OCI-M2 (cell line): ENCODE data around the gene MAF.

Source experiments
- DNase-seq: peaks from one replicate; lab custom pipeline; 2025; ENCODE audit not compliant: unreplicated experiment; lab: John Stamatoyannopoulos, UW

The MAF gene

DNA sequence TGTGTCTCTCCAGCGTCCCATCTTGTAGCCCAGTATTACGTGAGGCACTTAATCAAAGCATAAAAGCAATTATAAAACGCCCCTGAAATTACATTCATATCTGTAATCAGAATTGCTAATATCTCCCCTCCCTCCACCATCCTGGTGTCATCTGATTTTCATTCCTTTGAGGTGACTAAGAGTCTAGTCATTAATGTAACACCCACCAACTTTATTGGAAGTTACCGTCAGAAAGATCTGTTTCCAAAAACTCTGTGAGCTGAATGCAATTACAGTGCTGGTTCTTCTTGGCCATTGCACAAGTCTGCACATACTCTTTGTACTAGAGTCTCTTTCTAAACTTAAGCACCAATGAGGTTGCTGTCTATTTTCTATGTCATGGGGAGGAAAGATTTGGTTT, 12.5 kb upstream of the MAF start:
- no peak for DNase-seq

GRCh38 chr16:79612207-79612606, 11.7 kb upstream of the MAF start:
- DNase-seq: no peak

GRCh38 chr16:79610771-79611170, 10.2 kb upstream of the MAF start:
- no peak for DNase-seq

GRCh38 chr16:79609861-79610260, 9.3 kb upstream of the MAF start:
- no peak for DNase-seq

DNA sequence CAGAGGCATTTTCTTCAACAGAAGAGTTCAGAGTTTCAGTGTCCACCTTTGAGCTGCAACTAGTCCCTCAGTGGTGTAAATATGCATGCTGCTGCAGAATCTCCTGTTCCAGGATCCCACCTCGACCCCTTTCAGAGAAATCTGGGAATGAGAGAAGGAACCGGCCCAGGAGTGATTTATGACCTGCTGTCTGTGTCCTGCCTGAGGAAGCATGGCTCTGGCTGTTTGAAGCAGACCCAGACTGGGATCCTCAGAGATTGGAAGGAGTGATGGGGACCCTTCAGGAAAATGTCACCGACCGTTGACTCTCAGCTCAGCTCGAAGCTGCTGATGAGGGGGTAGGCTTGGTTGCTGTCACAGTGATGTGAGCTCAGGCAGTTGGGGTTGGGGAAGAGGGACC, 8.4 kb upstream of the MAF start:
- DNase-seq: no peak

GRCh38 chr16:79607587-79607986, 7.0 kb upstream of the MAF start:
- DNase-seq: no peak

- no peak for DNase-seq
These were observed 5.5 kb upstream of the MAF start for GRCh38 chr16:79605999-79606398.

DNA sequence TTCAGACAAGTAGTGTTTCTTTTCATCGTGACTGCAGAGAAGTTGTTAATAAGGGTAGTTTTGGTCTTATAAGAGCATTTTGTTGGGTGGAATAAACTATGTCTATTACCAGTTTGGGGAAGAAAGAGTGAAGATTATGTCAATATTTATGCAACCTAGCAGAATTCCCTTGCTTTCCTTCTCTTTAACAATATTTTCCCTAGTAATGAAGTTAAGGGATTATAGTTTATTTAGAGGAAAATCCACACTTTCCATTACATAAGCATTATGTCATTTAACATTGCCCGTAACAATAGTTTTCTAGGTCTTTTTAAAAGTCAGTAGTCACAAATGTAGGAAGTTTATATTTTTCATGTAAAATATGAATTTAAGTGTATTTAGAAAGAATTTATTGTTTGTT, 2.5 kb upstream of the MAF start:
- DNase-seq: no peak

DNA sequence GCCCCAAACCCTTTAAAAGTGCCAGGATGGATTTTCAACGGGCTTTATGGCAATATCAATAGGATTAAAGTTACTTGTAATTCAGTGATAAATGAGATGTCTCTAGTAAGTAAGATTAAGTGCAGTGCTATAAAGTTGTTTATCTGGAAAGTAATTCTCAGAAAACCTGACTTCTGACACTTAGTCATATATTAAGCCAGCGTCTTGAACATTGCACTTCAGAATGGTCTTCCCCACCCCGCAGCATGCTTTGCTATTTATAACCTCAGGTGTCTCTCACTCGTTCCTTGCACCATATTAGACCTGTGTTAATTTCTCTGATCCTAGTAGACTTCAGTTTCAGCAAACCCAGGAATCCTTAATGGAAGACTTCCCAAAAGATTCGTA, 2.1 kb upstream of the MAF start:
- DNase-seq: no peak

DNA sequence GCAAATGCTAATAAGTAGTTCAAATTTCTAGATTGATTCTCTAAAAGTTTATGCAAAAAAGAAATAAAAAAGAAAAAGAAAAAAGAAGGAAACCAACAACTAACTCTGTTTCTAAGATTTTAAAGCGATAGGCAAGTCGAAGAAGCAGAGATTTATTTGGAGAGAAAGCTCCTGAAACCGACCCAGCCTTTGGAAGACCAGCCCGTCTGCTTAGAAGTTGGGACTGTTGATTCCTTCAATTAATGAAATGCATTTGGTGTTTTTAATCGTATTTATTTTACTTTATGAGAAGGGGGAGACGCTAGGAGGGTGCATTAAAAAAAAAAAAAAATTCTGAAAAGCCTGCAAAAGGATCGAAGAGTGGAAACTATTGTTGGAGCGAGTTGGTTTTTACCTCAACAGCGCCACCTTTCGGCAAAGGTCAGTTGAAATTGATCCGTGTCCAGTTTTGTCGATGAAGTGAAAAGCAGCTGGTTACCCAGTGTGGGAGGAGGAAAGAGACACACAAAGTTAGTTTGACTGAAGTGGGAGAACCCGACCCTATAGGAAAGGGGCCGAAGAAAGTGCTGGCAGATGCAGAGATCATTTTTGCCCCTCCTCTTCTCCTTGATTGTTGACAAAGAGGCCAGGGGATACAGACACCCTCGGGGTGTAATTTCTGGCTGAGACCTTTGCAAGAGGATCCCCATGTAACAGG, 1.5 kb upstream of the MAF start:
- no peak for DNase-seq

DNA sequence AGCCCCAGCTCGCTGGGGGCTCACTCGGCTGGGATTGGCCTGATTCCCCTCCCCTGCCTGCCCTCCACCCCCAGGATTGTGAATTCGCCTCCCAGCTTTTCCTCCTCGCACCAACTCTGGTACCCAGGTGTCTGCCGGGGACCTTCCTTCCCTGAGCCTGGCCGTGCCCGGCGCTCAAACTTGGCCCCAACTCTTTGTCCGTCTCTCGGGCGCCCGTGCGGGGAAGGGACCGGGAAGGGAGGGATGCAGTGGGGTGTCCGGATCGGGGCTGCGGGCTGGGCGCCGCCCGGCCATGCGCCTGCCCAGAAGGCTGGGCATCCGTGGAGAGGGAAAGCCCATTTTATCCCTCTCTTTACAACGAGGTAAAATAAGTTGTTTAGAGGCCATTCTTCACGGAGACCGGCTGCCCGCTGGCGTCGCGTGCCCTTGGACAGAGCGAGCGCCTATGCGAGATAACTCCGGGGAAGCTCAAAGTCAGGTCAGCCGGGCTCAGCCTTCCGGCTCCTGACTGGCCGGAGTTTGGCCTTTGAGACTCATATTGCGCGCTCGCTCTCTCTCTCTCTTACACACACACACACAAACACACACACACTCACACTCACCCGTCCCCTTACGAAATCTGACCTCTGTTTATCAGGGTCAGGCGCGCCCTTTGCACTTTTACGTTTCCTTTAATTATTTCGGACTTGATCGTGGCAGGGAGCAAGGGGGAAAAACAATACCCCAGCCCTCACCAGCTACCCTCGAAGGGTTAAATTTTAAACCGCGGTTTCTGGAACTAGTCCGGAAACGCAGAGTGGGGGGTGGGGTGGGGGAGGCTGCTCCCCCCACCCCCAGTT, 774 bp upstream of the MAF start:
- no peak for DNase-seq

- DNase-seq: no peak
These were observed 500 bp downstream of the MAF start for GRCh38 chr16:79599837-79600637.

DNA sequence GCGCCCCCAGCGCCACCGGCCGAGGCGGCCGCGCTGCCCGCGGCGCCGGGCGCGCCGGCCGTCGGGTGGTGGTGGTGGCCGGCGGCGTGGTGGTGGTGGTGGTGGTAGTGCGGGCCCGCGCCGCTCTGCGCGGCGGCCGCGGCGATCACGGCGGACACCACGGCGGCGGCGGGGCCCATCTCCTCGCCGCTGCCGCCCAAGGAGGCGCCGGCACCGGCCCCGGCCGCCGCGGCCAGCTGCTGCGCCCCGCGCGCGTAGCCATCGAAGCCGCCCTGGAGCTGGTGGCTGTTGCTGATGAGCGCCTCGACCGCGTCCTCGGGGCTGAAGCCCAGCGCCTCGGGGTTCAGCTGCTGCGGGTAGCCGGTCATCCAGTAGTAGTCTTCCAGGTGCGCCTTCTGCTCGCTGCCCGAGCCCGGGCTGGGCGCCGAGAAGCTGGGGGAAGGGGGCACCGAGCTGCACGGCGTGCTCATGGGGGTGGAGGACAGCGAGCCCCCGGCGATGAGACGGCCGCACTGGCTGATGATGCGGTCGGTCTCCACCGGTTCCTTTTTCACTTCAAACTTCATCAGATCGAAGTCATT, 1.2 kb downstream of the MAF start:
- no peak for DNase-seq

DNA sequence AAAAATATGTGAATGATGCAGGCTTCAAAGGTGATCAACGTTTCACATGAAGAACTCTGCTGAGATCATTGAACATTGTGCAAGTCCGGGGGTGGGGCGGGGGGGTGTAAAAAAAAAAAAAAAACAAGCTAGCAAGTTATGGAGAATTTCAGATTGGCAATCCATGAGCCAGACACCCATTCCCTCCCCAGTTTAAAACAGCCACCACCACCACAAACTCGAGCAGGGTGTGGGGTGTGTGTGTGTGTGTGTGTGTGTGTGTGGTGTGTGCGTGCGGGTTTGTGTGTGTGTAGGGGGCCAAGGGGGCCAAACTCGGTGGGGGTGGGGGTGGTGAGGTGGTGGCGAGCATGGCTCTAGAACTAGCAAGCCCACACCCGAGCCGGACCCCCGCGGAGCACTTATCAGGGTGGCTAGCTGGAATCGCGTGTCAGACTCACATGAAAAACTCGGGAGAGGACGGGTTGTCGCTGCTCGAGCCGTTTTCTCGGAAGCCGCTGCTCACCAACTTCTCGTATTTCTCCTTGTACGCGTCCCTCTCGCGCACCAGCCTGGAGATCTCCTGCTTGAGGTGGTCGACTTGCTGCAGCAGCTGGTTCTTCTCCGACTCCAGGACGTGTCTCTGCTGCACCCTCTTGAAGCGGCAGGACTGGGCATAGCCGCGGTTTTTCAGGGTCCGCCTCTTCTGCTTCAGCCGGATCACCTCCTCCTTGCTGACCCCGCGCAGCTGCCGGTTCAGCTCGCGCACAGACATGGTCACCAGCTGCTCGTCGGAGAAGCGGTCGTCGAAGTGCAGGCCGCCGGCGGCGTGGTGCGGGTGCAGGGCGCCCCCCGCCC, 2.0 kb downstream of the MAF start:
- no peak for DNase-seq

- DNase-seq: no peak
These were observed 2.5 kb downstream of the MAF start for GRCh38 chr16:79598063-79598347.

DNA sequence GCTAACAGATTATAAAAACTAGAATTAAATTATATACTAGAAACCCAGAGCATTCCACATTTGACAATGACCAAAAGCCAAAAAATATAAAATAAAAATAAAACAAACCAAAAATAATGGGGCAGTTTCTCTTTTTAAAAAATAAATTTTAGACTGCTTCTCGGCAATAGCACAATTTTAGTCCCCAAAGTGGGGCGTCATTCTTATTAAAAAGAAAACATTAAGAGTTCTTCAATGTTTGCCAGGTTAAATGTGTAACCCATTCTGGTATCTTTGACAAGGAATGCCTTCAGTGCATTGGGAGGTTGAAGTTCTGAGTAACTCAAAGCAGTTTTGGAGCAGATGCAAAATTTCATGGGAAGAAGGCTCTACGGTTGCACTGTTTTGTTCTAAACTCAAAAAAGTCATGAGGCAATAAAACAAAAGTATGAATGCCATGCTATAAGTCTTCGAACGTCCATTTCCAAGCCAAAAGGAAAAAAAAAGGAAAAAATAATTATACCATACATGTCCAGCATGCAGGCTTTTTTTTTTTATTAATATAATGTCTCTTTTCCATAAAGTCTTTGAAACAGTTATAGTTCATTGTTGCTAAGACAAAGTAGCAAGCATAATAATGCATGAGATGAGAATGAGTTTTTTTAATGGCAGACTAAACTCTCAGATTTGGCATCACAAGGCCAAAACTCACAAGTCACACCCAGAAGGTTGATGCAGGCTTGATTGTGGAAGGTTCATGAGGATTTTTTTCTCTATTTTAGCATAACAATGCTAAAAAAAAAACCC, 3.1 kb downstream of the MAF start:
- no peak for DNase-seq

DNA sequence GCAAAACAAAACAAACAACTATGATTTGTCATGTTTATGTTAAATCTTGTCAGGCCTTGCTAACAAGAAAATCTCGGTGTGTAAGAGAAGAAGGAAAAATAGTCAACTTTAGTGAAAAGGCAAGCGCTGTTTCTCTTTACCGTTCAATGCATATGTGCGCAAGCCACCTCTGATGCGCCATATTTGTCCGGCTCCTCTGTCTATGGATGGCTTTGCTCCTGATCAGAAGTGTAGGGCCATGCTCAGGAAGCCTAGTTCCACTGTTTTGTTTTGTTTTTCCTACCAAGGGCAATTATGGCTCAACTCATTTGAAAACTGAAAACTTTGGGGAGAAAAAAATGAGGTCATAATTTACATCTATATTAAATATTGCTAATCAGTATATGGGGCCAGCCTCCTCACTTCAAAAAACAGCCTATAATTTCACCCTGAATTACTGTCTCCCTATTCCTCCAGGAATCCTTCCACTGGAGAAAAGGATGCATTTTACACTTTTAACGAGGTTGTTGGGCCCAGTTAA, 4.5 kb downstream of the MAF start:
- no peak for DNase-seq

DNA sequence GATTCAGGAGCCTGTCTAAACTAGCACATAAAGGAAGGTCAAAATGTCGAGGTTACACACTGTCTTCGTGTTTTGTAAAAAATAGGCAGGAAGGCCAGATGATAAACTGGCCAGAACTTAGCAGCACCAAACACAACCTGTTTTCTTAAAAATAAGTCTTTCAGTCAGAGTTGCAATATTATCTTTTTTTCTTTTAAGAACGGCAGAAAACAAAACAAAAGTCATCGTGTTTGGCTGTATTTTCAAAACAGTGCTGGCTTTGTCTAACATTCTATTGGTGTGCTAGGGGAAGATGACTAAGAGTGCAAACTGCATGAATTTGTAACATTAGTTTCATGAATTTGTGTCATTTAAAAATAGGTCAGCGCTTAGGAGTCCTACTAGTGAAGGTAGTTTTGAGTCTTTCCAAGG, 5.3 kb downstream of the MAF start:
- no peak for DNase-seq

DNA sequence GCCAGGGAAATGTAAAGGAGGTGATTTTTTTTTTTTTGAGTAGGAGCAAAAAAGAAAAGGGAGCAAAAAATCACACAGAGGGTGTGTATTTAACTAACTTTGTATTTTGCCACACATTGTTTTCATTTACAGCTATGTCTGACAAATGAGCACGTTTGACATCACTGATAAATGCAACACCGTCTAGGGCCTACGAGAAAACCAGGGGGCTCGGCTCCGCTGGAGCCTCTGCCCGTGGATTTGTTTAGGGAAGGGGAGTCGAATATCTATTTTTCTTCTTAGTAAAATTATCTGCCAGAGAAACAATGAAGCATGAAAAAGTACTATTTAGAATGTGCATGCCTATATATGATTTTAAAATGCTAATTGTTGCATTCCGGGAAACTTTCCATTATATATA, 6.8 kb downstream of the MAF start:
- DNase-seq: no peak

- no peak for DNase-seq
These were observed 7.4 kb downstream of the MAF start for GRCh38 chr16:79593074-79593531.
